ENCODE data around the gene CDC42EP5. TPM values are rescaled to one million over a fixed set of nuclear protein-coding genes. Genes with fewer than 3 reads are reported as not detected.
A peak's percentile ranks its signal among the peaks of the same experiment; 100 is the strongest.

Gene CDC42EP5
- total and polyA plus RNA-seq, 4 donors, result 0.28 to 2.2 (median 0.84) TPM; not detected in 1

DNA sequence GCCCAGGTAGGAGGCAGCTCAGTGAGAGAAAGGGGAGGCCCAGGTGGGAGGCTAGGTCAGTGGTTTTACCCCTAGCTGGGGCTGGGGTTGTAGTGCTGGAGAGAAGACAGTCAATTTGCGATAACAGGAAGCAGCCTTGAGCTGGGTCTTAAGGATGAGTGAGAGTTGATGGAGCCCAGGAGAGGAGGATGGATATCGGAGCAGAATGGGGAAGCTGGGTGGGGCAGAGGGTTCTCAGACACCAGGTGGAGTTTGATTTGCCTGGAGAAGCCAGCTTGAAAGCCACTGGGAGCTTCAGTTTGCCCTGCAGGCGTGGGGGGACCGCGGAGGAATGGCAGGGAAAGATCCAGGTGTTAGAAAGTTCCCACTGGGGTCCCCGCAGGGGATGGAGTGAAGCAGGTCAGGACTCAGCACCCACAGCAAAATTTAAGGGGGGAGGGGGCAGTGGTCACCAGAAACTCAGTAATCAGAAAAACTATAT lies 836 bp upstream of the CDC42EP5 start:
- Histone ChIP-seq H3K27me3 (ENCODE audit: control insufficient read depth in 4 of 4, insufficient read depth in 4 of 4, low read length in 3 of 4) (peaks cover 0 to 7% (median 2%) of the 10 kb centered on the region in 4 donors), H3K27ac (ENCODE audit: low read depth in 1 of 2, low read length in 2 of 2) (peak overlapping the region; percentile 25 to 32), H3K9ac (ENCODE audit: low read depth in 1 of 2, low read length in 2 of 2) (no peak overlapping the region), H3K4me3 (ENCODE audit: low read depth in 1 of 3, low read length in 3 of 3) (no peak overlapping the region), H3K9me3 (ENCODE audit: control insufficient read depth in 4 of 4, low read length in 3 of 4) (no peaks in the 10 kb centered on the region), H3K4me1 (ENCODE audit: control insufficient read depth in 4 of 4, insufficient read depth in 4 of 4, low read length in 3 of 4) (peaks cover 0 to 4% (median 1%) of the 10 kb centered on the region in 4 donors), H3K36me3 (ENCODE audit: control insufficient read depth in 4 of 4, insufficient read depth in 3 of 4, low read depth in 1 of 4, low read length in 3 of 4) (no peaks in the 10 kb centered on the region)
- TF ChIP-seq REST (IDR thresholded peaks at IDR 0.05) (no peak), GABPA (IDR thresholded peaks at IDR 0.05 in 1 of 2, conservative IDR thresholded peaks at IDR 0.05 in 1 of 2) (no peak), EGR1 (IDR thresholded peaks at IDR 0.05; ENCODE audit: low read depth in 2 of 2) (no peak), SP1 (IDR thresholded peaks at IDR 0.05) (no peak)
- WGBS, result 66% methylated on average over 6 of the region's 6 CpGs
- DNase-seq (ENCODE audit: low spot score), result no peak

DNA sequence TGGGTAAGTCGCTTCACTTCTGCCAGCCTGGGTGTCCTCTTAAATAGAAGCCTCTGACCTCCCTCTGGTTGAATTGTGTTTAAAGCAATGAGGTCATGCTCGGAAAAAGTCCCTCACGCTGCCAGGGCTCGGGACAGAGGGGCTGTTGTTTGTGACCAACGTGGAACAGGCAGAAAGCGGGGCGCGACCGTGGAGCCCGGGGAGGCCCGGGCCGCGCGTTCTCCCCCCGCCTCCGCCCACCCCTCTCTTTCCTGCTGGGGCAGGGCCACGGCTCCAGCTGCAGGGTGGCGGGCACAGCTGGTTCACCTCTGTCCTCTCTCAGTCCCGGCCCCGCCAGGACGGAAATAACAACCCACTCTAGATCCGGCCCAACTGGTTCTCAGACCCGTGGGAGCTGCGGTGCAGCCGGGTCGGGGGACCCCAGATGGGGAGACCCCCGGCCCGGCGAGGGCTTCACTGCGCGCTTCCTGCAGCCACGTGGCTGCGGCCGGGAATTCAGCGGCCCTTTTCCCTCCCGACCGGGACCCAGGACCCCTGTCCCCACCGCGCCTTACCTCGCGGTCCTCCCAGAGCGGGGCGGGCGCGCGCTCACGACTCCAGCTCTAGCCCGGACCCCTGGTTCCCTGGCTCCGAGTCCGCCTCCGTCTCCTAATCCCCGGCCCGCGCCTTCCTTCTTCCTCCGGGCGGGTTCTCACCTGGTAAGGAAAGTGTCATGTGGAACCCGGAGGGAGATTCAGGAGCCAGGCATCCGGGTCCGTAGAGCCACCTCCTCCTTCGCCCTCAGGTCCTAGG lies 1.9 kb downstream of the CDC42EP5 start:
- Histone ChIP-seq H3K4me3 (ENCODE audit: low read depth in 1 of 3, low read length in 3 of 3) (peak overlapping the region in 1 of 3 donors; percentile 25), H3K9ac (ENCODE audit: low read depth in 1 of 2, low read length in 2 of 2) (no peak overlapping the region), H3K4me1 (ENCODE audit: control insufficient read depth in 4 of 4, insufficient read depth in 4 of 4, low read length in 3 of 4) (peaks cover 0 to 4% (median 1%) of the 10 kb centered on the region in 4 donors), H3K27ac (ENCODE audit: low read depth in 1 of 2, low read length in 2 of 2) (peak overlapping the region; percentile 15 to 25), H3K9me3 (ENCODE audit: control insufficient read depth in 4 of 4, low read length in 3 of 4) (no peaks in the 10 kb centered on the region), H3K27me3 (ENCODE audit: control insufficient read depth in 4 of 4, insufficient read depth in 4 of 4, low read length in 3 of 4) (peaks cover 0 to 7% (median 2%) of the 10 kb centered on the region in 4 donors), H3K36me3 (ENCODE audit: control insufficient read depth in 4 of 4, insufficient read depth in 3 of 4, low read depth in 1 of 4, low read length in 3 of 4) (no peaks in the 10 kb centered on the region)
- DNase-seq (ENCODE audit: low spot score), result no peak
- TF ChIP-seq NR2F2 (IDR thresholded peaks at IDR 0.05) (peak; percentile 20), MAX (IDR thresholded peaks at IDR 0.05) (no peak), FOXA2 (IDR thresholded peaks at IDR 0.05) (no peak), JUND (IDR thresholded peaks at IDR 0.05) (no peak)
- 5% methylated on average over 60 of the region's 60 CpGs for WGBS

- no peak overlapping the region for H3K9ac ChIP-seq (ENCODE audit: low read depth in 1 of 2, low read length in 2 of 2)
- H3K4me1 ChIP-seq (ENCODE audit: control insufficient read depth in 4 of 4, insufficient read depth in 4 of 4, low read length in 3 of 4), result peaks cover 0 to 4% (median 1%) of the 10 kb centered on the region in 4 donors
- H3K9me3 ChIP-seq (ENCODE audit: control insufficient read depth in 4 of 4, low read length in 3 of 4), result no peaks in the 10 kb centered on the region
- H3K36me3 ChIP-seq (ENCODE audit: control insufficient read depth in 4 of 4, insufficient read depth in 3 of 4, low read depth in 1 of 4, low read length in 3 of 4), result no peaks in the 10 kb centered on the region
- no peak for TF ChIP-seq HNF4A (conservative IDR thresholded peaks at IDR 0.05)
- TF ChIP-seq RAD21 (IDR thresholded peaks at IDR 0.05), result no peak
- TF ChIP-seq, protein P1, sequence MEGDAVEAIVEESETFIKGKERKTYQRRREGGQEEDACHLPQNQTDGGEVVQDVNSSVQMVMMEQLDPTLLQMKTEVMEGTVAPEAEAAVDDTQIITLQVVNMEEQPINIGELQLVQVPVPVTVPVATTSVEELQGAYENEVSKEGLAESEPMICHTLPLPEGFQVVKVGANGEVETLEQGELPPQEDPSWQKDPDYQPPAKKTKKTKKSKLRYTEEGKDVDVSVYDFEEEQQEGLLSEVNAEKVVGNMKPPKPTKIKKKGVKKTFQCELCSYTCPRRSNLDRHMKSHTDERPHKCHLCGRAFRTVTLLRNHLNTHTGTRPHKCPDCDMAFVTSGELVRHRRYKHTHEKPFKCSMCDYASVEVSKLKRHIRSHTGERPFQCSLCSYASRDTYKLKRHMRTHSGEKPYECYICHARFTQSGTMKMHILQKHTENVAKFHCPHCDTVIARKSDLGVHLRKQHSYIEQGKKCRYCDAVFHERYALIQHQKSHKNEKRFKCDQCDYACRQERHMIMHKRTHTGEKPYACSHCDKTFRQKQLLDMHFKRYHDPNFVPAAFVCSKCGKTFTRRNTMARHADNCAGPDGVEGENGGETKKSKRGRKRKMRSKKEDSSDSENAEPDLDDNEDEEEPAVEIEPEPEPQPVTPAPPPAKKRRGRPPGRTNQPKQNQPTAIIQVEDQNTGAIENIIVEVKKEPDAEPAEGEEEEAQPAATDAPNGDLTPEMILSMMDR (IDR thresholded peaks at IDR 0.05; ENCODE audit: low read depth, low read length, missing input control), result no peak
- TF ChIP-seq ZBTB33 (IDR thresholded peaks at IDR 0.05), result no peak
- no peak for TF ChIP-seq FOXA1 (IDR thresholded peaks at IDR 0.05)
- no peak overlapping the region for H3K27ac ChIP-seq (ENCODE audit: low read depth in 1 of 2, low read length in 2 of 2)
- WGBS, result 72% methylated on average over 10 of the region's 10 CpGs
- H3K4me3 ChIP-seq (ENCODE audit: low read depth in 1 of 3, low read length in 3 of 3), result no peak overlapping the region
- DNase-seq (ENCODE audit: low spot score), result no peak
- H3K27me3 ChIP-seq (ENCODE audit: control insufficient read depth in 4 of 4, insufficient read depth in 4 of 4, low read length in 3 of 4), result peaks cover 0 to 7% (median 2%) of the 10 kb centered on the region in 4 donors
Measured at GRCh38 chr19:54470276-54470887, 2.7 kb downstream of the CDC42EP5 start.
